ENCODE measurements around the gene ZBTB8OS.
"Not testable (repeated sequence)": the region's sequence is repeated elsewhere in the genome, so short reads cannot be mapped to it uniquely, and the experiment has no call there.

Gene ZBTB8OS

DNA sequence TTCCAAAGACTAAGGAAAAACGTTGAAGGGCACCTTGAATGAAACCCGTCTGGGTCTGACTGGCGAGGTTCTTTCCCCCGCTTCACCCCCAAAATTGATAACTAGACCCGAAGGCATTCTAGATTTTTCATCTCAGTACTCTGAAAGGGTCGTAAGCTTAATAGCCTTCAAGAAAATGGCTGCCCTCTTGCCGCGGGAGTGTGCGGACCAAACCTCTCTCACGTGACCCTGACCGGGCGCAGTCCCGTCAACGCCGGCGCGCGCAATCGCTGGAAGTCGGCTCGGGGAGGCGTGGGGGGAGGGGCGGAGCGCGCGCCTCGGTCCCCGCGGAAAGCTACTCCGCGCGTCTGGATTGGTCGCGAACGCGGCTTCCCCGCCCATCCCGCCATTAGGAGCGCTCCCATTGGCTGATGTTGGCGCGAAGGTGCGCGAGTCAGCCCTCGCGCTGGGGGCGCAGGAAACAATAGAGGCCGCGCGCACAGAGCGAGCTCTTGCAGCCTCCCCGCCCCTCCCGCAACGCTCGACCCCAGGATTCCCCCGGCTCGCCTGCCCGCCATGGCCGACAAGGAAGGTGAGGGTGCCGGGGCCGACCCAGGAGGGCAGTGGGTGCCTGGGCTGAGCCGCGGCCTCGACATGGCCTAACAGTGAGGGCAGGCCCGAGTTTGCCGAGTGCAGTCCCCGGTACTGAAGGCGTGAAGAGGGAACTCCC lies 556 bp upstream of the ZBTB8OS start, which contains the start of gene RBBP4:
TSS of gene RBBP4 (plus strand) at position 457 of the 709 bp plus-strand sequence. CDS start at position 556, 99 bp downstream.
- DNase-seq (ENCODE audit: low spot score) = peak; percentile 96

GRCh38 chr1:32647308-32648134 lies 2.8 kb downstream of the ZBTB8OS start:
- no peak for DNase-seq (ENCODE audit: low spot score)

GRCh38 chr1:32644426-32644825 lies 5.9 kb downstream of the ZBTB8OS start:
- DNase-seq (ENCODE audit: low spot score) = no peak

GRCh38 chr1:32642292-32642827 lies 8.0 kb downstream of the ZBTB8OS start:
- DNase-seq (ENCODE audit: low spot score) = not testable (repeated sequence)

GRCh38 chr1:32639489-32640075 lies 10.8 kb downstream of the ZBTB8OS start:
- no peak for DNase-seq (ENCODE audit: low spot score)

DNA sequence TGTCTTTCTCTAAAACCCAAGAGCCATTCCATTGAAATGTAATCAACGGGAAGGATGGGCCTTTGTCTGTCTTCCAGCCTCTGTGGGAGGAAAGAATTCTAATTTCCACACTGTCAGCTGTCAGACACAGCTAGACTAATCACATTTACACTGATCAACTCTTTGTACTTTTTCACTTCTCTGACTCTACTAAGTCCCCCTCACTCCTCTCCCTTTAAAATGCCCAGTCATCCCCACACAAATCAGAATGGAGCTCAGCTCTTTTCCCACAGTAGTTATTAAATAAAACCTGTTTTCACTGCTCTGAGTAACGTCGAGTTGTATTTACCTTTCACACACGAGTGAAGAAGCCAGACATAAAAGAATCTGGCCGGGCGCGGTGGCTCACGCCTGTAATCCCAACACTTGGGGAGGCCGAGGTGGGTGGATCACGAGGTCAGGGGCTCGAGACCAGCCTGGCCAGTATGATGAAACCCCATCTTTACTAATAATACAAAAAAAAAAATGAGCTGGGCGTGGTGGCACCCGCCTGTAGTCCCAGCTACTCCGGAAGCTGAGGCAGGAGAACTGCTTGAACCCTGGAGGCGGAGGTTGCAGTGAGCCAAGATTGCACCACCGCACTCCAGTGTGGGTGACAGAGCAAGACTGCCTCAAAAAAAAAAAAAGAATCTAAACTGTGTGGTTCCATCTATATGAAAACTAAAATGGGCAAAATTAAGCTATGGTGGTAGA lies 13.3 kb downstream of the ZBTB8OS start:
- no peak for DNase-seq (ENCODE audit: low spot score)

DNA sequence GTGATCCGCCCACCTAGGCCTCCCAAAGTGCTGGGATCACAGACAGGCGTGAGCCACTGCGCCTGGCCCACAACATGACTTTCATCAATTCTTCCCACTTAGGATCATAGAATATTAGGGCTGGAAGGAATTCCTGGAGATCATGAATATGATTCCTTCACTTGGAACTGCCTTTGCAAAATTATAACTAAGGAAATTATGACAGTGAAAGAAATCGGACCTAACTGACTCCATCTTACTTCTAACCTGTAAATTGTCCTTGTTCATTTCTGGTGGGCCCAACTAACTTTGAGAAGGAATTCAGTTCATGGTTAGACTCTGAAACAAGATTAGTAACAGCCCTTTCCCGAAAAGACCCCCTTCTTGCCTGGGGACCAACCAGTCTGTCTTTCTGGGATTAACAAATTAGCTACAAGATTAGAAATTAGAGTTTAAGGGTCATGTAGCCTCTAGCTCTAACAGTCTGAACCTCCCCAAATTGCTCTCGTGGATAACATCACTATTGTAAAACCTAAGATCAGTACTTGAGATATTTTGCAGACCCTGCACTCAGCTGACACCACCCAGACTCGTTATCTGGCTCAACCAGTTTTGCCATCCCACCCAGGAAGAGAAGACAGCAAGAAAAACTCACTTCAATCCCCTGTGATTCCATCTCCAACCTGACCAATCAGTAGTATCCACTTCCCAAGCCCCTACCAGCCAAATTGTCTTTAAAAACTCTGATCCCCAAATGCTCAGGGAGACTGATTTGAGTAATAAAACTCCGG lies 14.7 kb downstream of the ZBTB8OS start:
- no peak for DNase-seq (ENCODE audit: low spot score)

GRCh38 chr1:32632829-32633228 lies 17.5 kb downstream of the ZBTB8OS start:
- no peak for DNase-seq (ENCODE audit: low spot score)

- DNase-seq (ENCODE audit: low spot score) = not testable (repeated sequence)
These were observed 20.2 kb downstream of the ZBTB8OS start for GRCh38 chr1:32630173-32630572.

DNA sequence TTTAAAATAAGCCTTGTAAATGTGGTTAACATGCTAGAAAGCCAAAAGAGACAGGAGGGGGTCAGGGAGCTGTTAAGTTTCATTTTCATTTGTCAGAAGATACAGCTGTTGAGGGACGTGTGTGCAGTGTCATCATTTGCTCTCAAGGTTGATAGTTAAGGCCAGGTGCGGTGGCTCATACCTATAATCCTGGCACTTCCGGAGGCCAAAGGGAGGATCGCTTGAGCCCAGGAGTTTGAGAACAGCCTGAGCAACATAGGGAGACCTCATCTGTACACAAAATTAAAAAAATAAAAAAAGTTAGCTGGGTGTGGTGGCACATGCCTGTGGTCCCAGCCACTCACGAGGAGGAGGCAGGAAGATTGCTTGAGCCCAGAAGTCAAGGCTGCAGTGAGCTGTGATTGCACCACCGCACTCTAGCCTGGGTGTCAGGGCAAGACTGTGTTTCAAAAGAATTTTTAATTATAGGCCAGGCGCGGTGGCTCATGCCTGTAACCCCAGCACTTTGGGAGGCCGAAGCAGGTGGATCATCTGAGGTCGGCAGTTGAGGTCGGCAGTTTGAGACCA lies 22.7 kb downstream of the ZBTB8OS start:
- no peak for DNase-seq (ENCODE audit: low spot score)

- no peak for DNase-seq (ENCODE audit: low spot score)
These were observed 24.2 kb downstream of the ZBTB8OS start for GRCh38 chr1:32626176-32626575.

GRCh38 chr1:32623775-32624174 lies 26.6 kb downstream of the ZBTB8OS start:
- no peak for DNase-seq (ENCODE audit: low spot score)

DNA sequence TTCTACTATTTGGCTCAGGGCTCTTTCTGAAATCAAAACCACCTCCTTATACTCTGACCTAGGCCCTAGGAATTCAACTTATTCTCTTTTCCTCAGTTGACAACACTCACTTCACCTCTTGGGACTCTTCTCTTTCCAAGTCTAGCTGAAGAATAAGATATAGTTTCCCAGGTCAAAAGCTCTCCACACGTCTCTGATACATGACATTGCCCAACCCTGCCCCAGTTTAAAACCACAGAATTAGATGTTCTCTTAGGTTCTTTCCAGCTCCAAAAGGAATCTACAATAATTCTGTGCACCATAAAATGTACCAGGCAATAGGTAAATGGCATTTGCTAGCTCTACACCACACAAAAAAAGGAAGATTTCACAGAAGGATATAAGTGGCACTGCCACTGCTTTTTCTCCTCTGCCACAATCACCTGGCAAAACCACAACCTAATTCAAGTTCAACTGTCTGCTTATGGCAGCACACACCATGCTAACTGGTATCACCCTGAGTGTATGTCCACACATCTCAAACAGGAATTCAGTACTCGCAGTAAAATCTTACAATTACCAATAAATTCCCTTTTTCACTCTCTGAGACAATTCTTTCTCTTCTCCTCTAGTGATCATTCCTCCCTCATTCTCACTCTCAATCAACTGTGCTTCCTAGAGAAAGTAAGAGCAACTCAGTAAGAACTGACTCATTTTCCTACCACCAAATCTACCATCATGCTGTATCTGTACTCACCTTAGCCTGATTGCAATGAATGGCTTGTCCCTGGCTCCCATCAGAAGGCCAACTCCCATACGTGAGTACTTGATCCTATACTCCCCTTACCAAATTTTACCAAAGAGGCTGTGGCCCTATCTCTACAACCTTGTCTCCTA lies 27.3 kb downstream of the ZBTB8OS start:
- no peak for DNase-seq (ENCODE audit: low spot score)

DNA sequence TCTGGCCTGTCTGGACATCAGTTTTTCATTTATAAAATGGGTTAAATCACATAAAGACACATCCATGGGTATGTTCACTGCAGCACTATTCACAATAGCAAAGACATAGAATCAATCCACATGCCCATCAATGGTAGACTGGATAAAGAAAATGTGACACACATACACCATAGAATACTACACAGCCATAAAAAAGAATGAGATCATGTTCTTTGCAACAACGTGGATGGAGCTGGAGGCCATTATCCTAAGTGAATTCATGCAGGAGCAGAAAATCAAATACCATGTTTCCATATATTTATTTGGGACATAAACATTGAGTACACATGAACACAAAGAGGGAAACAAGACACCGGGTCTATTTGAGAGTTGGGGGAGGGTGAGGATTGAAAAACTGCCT lies 28.1 kb downstream of the ZBTB8OS start:
- no peak for DNase-seq (ENCODE audit: low spot score)

GRCh38 chr1:32619701-32620485 lies 30.5 kb downstream of the ZBTB8OS start:
- no peak for DNase-seq (ENCODE audit: low spot score)

- no peak for DNase-seq (ENCODE audit: low spot score)
These were observed 31.6 kb downstream of the ZBTB8OS start for GRCh38 chr1:32618673-32619221.

GRCh38 chr1:32613472-32613871 lies 36.9 kb downstream of the ZBTB8OS start:
- no peak for DNase-seq (ENCODE audit: low spot score)

DNA sequence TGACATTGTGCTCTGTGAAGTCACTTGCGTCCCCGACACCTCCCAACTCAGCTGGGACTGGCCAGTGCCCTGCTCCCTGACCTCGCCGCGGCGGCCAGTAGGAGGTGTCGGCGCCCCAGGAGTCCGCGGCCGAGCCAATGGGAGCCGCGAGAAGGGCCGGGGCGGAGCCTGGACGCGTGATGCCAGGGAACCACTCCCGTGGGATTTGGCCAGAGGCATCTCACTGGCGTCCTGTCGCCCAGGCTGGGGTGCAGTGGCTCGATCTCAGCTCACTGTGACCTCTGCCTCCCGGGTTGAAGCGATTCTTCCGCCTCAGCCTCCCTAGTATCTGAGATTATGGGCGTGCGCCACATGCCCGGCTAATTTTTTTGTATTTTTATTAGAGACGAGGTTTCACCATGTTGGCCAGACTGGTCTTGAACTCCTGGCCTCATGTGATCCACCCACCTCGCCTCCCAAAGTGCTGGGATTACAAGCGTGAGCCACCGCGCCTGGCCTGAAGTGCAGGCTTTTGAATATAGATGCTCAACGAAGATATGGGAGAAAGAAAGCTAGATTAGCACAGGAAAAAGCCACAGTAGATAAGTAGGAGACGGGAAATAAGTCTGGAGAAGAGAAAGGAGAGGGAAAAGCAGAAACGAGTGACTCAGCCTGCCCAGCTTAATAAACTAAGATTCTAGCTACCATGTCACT lies 38.0 kb downstream of the ZBTB8OS start:
- peak; percentile 37 for DNase-seq (ENCODE audit: low spot score)
